Suprapubic skin (tissue), 3 donors: Measurements from ENCODE around the gene RPTOR.

Experiments
- CTCF ChIP-seq, 2 donors: fragments of 200-600 bp in 1 of 2; fragments of 450-650 bp in 1 of 2; sonication (generic) in 1 of 2; IDR thresholded peaks; one replicate each; pipeline ENCODE4 v1.5.1; 2016 to 2019; ENCODE audit warnings: antibody characterized with exemption in 2 of 2, mild to moderate bottlenecking in 1 of 2, moderate library complexity in 1 of 2
- POLR2A ChIP-seq, 2 donors: fragments of 450-650 bp; IDR thresholded peaks; one replicate each; pipeline ENCODE4 v1.6.1; 2017; ENCODE audit warnings: antibody characterized with exemption in 2 of 2, mild to moderate bottlenecking in 2 of 2, moderate library complexity in 2 of 2

DNA sequence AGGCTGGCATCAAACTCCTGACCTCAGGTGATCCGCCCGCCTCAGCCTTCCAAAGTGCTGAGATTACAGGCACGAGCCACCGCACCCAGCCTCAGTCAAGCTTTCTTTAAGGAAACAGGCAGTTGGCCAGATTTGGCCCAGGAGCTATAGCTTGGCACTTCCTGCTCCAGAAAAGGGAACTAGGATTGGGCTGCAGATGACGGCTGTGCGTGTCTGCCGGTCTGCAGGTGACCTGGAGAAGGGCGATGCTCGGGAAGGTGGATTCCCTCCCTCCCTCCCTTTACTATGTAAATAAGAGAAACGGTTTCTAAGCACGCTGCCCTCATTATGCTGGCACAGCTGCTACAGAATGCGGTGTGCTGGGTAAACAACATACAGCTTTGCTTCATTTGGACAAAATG lies 215.9 kb downstream of the RPTOR start:
- TF ChIP-seq POLR2A (IDR thresholded peaks at IDR 0.05): no peak
- no peak for TF ChIP-seq CTCF (IDR thresholded peaks at IDR 0.05)
